ENCODE results near the gene TOM1L1.

- no peak for TF ChIP-seq EP300 (IDR thresholded peaks at IDR 0.05)
- TF ChIP-seq, protein P1, sequence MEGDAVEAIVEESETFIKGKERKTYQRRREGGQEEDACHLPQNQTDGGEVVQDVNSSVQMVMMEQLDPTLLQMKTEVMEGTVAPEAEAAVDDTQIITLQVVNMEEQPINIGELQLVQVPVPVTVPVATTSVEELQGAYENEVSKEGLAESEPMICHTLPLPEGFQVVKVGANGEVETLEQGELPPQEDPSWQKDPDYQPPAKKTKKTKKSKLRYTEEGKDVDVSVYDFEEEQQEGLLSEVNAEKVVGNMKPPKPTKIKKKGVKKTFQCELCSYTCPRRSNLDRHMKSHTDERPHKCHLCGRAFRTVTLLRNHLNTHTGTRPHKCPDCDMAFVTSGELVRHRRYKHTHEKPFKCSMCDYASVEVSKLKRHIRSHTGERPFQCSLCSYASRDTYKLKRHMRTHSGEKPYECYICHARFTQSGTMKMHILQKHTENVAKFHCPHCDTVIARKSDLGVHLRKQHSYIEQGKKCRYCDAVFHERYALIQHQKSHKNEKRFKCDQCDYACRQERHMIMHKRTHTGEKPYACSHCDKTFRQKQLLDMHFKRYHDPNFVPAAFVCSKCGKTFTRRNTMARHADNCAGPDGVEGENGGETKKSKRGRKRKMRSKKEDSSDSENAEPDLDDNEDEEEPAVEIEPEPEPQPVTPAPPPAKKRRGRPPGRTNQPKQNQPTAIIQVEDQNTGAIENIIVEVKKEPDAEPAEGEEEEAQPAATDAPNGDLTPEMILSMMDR (IDR thresholded peaks at IDR 0.05): no peak
- TF ChIP-seq POLR2AphosphoS5 (IDR thresholded peaks at IDR 0.05): no peak
Measured at GRCh38 chr17:54971147-54971546, 70.5 kb downstream of the TOM1L1 start.
